Measurements from ENCODE around the gene KIF11. TPM values are rescaled to one million over a fixed set of nuclear protein-coding genes. Genes with fewer than 3 reads are reported as not detected.

The KIF11 gene
- total RNA-seq, 4 donors from 2014 or later, result 0.27 to 1.6 (median 0.44) TPM

DNA sequence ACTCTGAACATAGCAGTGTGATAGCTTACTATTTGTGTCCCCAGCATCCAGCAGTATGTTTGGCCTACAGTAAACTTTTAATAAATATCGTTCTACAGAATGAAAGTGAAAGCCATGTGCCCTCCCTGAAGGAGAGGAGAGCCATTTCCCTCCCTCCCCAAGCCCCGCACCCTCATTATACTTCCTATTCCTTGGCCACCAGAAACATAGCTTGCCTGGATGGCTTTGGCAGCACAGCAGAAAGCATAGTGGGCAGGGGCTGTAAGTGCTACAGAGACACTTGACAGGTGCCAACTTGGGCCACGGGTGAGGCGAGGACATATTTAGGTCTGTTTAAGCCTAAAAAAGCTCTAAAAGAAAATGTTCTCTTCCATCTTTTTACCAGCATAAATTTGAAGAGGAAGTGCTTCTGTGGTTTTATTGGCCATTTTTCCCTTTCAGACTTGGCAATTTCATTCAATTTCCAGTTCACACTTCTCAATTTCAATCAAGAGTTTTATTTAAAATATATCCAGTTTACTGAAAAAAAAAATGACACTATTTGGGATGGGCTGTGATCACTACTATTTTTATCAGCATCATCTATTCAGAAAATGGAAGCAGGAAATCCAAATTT is 109.5 kb downstream of the KIF11 start:
- H3K9me3 ChIP-seq, result no peaks in the 10 kb centered on the region
- peaks cover 4% of the 10 kb centered on the region for H3K27me3 ChIP-seq
- H3K27ac ChIP-seq, result no peak overlapping the region
- H3K4me3 ChIP-seq, result no peak overlapping the region
- H3K4me1 ChIP-seq, result peaks cover 0 to 17% (median 3%) of the 10 kb centered on the region in 3 donors
- no peaks in the 10 kb centered on the region for H3K36me3 ChIP-seq
- WGBS, 2 donors (ENCODE audit: low coverage in 1 of 2), result 59 to 70% methylated on average over 2 to 4 of the region's 4 CpGs
- ATAC-seq, result no peak
- TF ChIP-seq EP300 (IDR thresholded peaks at IDR 0.05) (no peak), POLR2A (IDR thresholded peaks at IDR 0.05) (no peak), POLR2AphosphoS5 (IDR thresholded peaks at IDR 0.05) (no peak)
- TF ChIP-seq, protein P1, sequence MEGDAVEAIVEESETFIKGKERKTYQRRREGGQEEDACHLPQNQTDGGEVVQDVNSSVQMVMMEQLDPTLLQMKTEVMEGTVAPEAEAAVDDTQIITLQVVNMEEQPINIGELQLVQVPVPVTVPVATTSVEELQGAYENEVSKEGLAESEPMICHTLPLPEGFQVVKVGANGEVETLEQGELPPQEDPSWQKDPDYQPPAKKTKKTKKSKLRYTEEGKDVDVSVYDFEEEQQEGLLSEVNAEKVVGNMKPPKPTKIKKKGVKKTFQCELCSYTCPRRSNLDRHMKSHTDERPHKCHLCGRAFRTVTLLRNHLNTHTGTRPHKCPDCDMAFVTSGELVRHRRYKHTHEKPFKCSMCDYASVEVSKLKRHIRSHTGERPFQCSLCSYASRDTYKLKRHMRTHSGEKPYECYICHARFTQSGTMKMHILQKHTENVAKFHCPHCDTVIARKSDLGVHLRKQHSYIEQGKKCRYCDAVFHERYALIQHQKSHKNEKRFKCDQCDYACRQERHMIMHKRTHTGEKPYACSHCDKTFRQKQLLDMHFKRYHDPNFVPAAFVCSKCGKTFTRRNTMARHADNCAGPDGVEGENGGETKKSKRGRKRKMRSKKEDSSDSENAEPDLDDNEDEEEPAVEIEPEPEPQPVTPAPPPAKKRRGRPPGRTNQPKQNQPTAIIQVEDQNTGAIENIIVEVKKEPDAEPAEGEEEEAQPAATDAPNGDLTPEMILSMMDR (IDR thresholded peaks at IDR 0.05), result no peak

Small RNA genes within 50 kb of the gene (small RNA-seq; reads per million reads assigned to genes)
- 0 reads per million in 4 donors for gene RN7SL644P

Other genes starting within 250 kb of the KIF11 start
- 10 to 100 TPM; 27.7 to 47.3 (median 41.2) TPM for gene IDE, start 19.0 kb upstream of the KIF11 start, total RNA-seq
- 10 to 100 TPM in 1 of 4 donors, 1 to 10 TPM in 3; 2.8 to 10.6 (median 5.9) TPM for gene HHEX, start 96.8 kb downstream of the KIF11 start, total RNA-seq

All from gastroesophageal sphincter (tissue), 4 donors.